MM.1S (cell line): ENCODE measurements around the gene FMN1.

ENCODE experiments used
- CTCF ChIP-seq: fragments of 300-600 bp; sonication (generic); IDR thresholded peaks from 2 replicates; pipeline ENCODE4 v1.5.1; 2016; ENCODE audit warnings: antibody characterized with exemption, low read length, mixed read lengths
- EZH2 ChIP-seq: fragments of 300-600 bp; sonication (generic); optimal IDR thresholded peaks from 2 replicates; pipeline ENCODE3; 2017; ENCODE audit warnings: low read depth, mild to moderate bottlenecking, antibody characterized with exemption, low read length, mixed read lengths
- EZH2phosphoT487 ChIP-seq: fragments of 300-600 bp; sonication (generic); IDR thresholded peaks from 2 replicates; pipeline ENCODE4 v1.6.1; 2018; ENCODE audit warnings: antibody characterized with exemption, low read length

- no peak for TF ChIP-seq EZH2phosphoT487
- TF ChIP-seq EZH2, result no peak
- TF ChIP-seq CTCF, result no peak
Observed at GRCh38 chr15:33119865-33120264, 74.6 kb downstream of the FMN1 start.
